Neural progenitor cell (in vitro differentiated cells): ENCODE data around the gene CIB1. TPM values are rescaled to one million over a fixed set of nuclear protein-coding genes. Genes with fewer than 3 reads are reported as not detected.

Experiments
- DNase-seq: peaks from one replicate; pipeline ENCODE4 v3.0.0-alpha.2; 2016; ENCODE audit warnings: low spot score
- H2AFZ ChIP-seq: fragments of 200-600 bp; sonication (generic); replicated peaks from 2 replicates; pipeline ENCODE4 v1.6.1; 2016; ENCODE audit warnings: antibody characterized with exemption
- H3F3A ChIP-seq: fragments of 200-600 bp; sonication (generic); 2 replicates; pipeline ENCODE4 v1.6.1; 2016; ENCODE audit warnings: antibody characterized with exemption, low read depth
- H3K27ac ChIP-seq: fragments of 200-600 bp; sonication (generic); 2 replicates; pipeline ENCODE4 v1.5.1; 2016; ENCODE audit warnings: mild to moderate bottlenecking
- H3K27me3 ChIP-seq: fragments of 200-600 bp; sonication (generic); 2 replicates; pipeline ENCODE4 v1.6.1; 2016; ENCODE audit warnings: mild to moderate bottlenecking, moderate library complexity
- H3K36me3 ChIP-seq: fragments of 200-600 bp; sonication (generic); 2 replicates; pipeline ENCODE4 v1.5.1; 2016
- H3K4me1 ChIP-seq: fragments of 200-600 bp; sonication (generic); 2 replicates; pipeline ENCODE4 v1.6.1; 2016; ENCODE audit warnings: mixed run types
- H3K4me2 ChIP-seq: fragments of 200-600 bp; sonication (generic); 2 replicates; pipeline ENCODE4 v1.6.1; 2016
- H3K4me3 ChIP-seq: fragments of 200-600 bp; sonication (generic); 2 replicates; pipeline ENCODE4 v1.5.1; 2016
- H3K79me2 ChIP-seq: fragments of 200-600 bp; sonication (generic); 2 replicates; pipeline ENCODE4 v1.6.1; 2016; ENCODE audit warnings: low read depth
- H3K9ac ChIP-seq: fragments of 200-600 bp; sonication (generic); 2 replicates; pipeline ENCODE4 v1.6.1; 2016
- H3K9me3 ChIP-seq: fragments of 200-600 bp; sonication (generic); 2 replicates; pipeline ENCODE4 v1.5.1; 2016; ENCODE audit warnings: low read depth
- H4K20me1 ChIP-seq: fragments of 200-600 bp; sonication (generic); 2 replicates; pipeline ENCODE4 v1.6.1; 2016; ENCODE audit warnings: low read depth
- H3K27ac Mint-ChIP-seq: 3 replicates; pipeline ENCODE4 v1.8.0; 2021; ENCODE audit warnings: mixed read lengths
- H3K27me3 Mint-ChIP-seq: 2 replicates; pipeline ENCODE4 v1.8.0; 2022; ENCODE audit warnings: low read depth, mild to moderate bottlenecking, inconsistent platforms, moderate library complexity, mixed read lengths; ENCODE audit not compliant: insufficient read depth
- H3K36me3 Mint-ChIP-seq: 3 replicates; pipeline ENCODE4 v1.8.0; 2021; ENCODE audit warnings: mixed read lengths
- H3K4me1 Mint-ChIP-seq: 3 replicates; pipeline ENCODE4 v1.8.0; 2021; ENCODE audit warnings: mixed read lengths
- H3K4me3 Mint-ChIP-seq: 3 replicates; pipeline ENCODE4 v1.8.0; 2021; ENCODE audit warnings: mild to moderate bottlenecking, moderate library complexity, mixed read lengths
- H3K9me3 Mint-ChIP-seq: 3 replicates; pipeline ENCODE4 v1.8.0; 2020; ENCODE audit warnings: mixed read lengths
- EZH2 ChIP-seq: fragments of 200-600 bp; sonication (generic); IDR thresholded peaks from 2 replicates; pipeline ENCODE4 v1.6.1; 2017; ENCODE audit warnings: antibody characterized with exemption, mild to moderate bottlenecking, moderate library complexity
- EZH2phosphoT487 ChIP-seq: fragments of 200-600 bp; sonication (generic); IDR thresholded peaks from 2 replicates; pipeline ENCODE4 v1.6.1; 2017; ENCODE audit warnings: antibody characterized with exemption
- total RNA-seq: library from RNA; depleted of rRNA; stranded (reverse); fragments of >200 nt; gene quantifications from 2 replicates; pipeline ENCODE4 v1.2.3, GENCODE V29; 2015; ENCODE audit warnings: low replicate concordance
- TF ChIP-seq, protein P1 (sequence below): fragments of 200-600 bp; sonication (generic); IDR thresholded peaks from 2 replicates; pipeline ENCODE4 v1.5.1; 2017; ENCODE audit warnings: antibody characterized with exemption, mild to moderate bottlenecking

The CIB1 gene
- total RNA-seq, 1 donor from 2014 or later, result 5.2 TPM

DNA sequence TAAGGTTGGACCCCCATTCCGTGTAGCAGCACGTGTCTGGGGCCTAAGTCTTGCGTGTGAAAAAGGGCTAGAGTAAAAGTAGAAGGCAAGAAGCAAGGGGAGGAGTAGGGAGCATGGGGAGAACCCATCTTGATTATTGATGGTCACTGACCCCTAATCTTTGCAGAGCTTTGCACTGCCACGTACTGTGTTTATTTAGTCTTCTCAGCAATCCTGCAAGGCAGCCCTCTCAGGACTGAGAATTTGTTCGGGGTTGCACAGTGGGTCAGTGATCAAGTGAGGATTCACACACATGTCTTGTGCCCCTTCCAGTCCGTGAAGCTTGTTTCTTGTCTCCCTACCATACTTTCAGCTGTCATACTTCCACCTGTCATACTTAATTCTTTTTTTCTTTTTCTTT, 25.4 kb downstream of the CIB1 start:
- Mint-ChIP-seq H3K27ac (no peak overlapping the region), H3K27me3 (peaks cover 7% of the 10 kb centered on the region), H3K4me3 (no peak overlapping the region), H3K4me1 (peaks cover 20% of the 10 kb centered on the region), H3K36me3 (peaks cover 6% of the 10 kb centered on the region), H3K9me3 (no peaks in the 10 kb centered on the region)
- Histone ChIP-seq H3K36me3 (no peaks in the 10 kb centered on the region), H3K9me3 (no peaks in the 10 kb centered on the region), H2AFZ (no peak overlapping the region), H3K27ac (no peak overlapping the region), H3K9ac (no peak overlapping the region), H3K27me3 (no peaks in the 10 kb centered on the region), H3K79me2 (peaks cover 11% of the 10 kb centered on the region), H3F3A (no peaks in the 10 kb centered on the region), H4K20me1 (peaks cover 43% of the 10 kb centered on the region), H3K4me3 (no peak overlapping the region), H3K4me2 (no peak overlapping the region), H3K4me1 (no peaks in the 10 kb centered on the region)
- TF ChIP-seq, protein P1, sequence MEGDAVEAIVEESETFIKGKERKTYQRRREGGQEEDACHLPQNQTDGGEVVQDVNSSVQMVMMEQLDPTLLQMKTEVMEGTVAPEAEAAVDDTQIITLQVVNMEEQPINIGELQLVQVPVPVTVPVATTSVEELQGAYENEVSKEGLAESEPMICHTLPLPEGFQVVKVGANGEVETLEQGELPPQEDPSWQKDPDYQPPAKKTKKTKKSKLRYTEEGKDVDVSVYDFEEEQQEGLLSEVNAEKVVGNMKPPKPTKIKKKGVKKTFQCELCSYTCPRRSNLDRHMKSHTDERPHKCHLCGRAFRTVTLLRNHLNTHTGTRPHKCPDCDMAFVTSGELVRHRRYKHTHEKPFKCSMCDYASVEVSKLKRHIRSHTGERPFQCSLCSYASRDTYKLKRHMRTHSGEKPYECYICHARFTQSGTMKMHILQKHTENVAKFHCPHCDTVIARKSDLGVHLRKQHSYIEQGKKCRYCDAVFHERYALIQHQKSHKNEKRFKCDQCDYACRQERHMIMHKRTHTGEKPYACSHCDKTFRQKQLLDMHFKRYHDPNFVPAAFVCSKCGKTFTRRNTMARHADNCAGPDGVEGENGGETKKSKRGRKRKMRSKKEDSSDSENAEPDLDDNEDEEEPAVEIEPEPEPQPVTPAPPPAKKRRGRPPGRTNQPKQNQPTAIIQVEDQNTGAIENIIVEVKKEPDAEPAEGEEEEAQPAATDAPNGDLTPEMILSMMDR, result no peak
- TF ChIP-seq EZH2phosphoT487 (no peak), EZH2 (no peak)
- no peak for DNase-seq

DNA sequence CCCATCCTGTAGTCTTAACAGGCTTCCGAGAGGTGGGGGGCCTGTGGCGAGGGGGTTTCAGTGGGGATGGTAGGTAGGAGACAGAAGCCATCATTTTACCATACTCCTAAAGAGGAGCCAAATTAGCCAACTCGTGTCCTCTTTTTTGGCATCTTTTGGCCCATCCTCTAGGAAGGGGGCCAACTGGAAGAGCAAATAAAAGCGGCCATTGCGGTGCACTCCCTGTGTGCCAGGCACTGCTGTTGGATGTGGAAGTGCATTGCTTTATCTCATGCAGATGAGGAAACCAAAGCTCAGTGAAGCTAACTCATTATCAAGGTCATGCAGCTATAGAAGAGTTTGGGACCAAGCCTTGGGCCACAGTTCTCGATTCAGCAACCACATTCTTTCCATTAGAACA, 26.5 kb downstream of the CIB1 start:
- no peak overlapping the region for H3K4me2 ChIP-seq
- H3K27me3 ChIP-seq, result no peaks in the 10 kb centered on the region
- Mint-ChIP-seq H3K4me3 (no peak overlapping the region), H3K9me3 (no peaks in the 10 kb centered on the region), H3K27ac (no peak overlapping the region), H3K36me3 (peaks cover 6% of the 10 kb centered on the region), H3K4me1 (peaks cover 29% of the 10 kb centered on the region), H3K27me3 (peaks cover 6% of the 10 kb centered on the region)
- no peaks in the 10 kb centered on the region for H3K9me3 ChIP-seq
- DNase-seq, result no peak
- TF ChIP-seq EZH2 (no peak), EZH2phosphoT487 (no peak)
- TF ChIP-seq, protein P1, result no peak
- H4K20me1 ChIP-seq, result peaks cover 47% of the 10 kb centered on the region
- no peak overlapping the region for H3K9ac ChIP-seq
- H3K4me3 ChIP-seq, result no peak overlapping the region
- no peaks in the 10 kb centered on the region for H3F3A ChIP-seq
- H3K36me3 ChIP-seq, result no peaks in the 10 kb centered on the region
- H3K4me1 ChIP-seq, result peaks cover 4% of the 10 kb centered on the region
- H3K79me2 ChIP-seq, result peaks cover 22% of the 10 kb centered on the region
- H3K27ac ChIP-seq, result no peak overlapping the region
- H2AFZ ChIP-seq, result no peak overlapping the region

DNA sequence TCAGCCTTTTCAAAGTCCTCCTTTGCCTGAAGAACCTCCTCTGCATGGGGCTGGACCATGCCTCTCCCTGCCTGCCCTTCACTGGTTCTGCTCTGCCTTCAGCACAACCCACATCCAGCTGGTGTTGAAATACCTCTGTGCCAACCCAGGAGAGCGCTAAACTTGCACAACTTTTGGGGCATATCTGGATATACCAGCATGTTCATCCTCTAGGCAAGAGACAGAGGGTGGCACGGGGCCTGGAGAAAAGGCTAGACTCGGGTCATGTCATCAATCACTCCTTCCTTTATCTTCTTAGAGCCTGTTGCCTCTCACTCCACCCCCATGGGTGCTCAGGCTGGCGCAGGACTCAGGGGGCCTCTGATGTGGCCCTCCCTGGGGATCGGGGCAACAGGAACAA, 27.9 kb downstream of the CIB1 start:
- Histone ChIP-seq H3K9me3 (no peaks in the 10 kb centered on the region), H3K4me3 (no peak overlapping the region), H2AFZ (no peak overlapping the region), H3K36me3 (no peaks in the 10 kb centered on the region), H3K27me3 (no peaks in the 10 kb centered on the region), H3K4me2 (no peak overlapping the region), H3K4me1 (peaks cover 4% of the 10 kb centered on the region), H3F3A (peaks cover 9% of the 10 kb centered on the region), H3K9ac (no peak overlapping the region), H3K79me2 (peaks cover 27% of the 10 kb centered on the region), H3K27ac (no peak overlapping the region), H4K20me1 (peaks cover 47% of the 10 kb centered on the region)
- H3K4me3 Mint-ChIP-seq, result no peak overlapping the region
- H3K27ac Mint-ChIP-seq, result no peak overlapping the region
- peaks cover 29% of the 10 kb centered on the region for H3K4me1 Mint-ChIP-seq
- no peak for DNase-seq
- H3K36me3 Mint-ChIP-seq, result peaks cover 6% of the 10 kb centered on the region
- no peak for TF ChIP-seq EZH2phosphoT487
- TF ChIP-seq EZH2, result no peak
- TF ChIP-seq, protein P1, result no peak
- H3K27me3 Mint-ChIP-seq, result peaks cover 6% of the 10 kb centered on the region
- no peaks in the 10 kb centered on the region for H3K9me3 Mint-ChIP-seq
